GM23338 (cell line): ENCODE measurements around the gene UVRAG. TPM values are rescaled to one million over a fixed set of nuclear protein-coding genes. Genes with fewer than 3 reads are reported as not detected.

ENCODE experiments used
- ATAC-seq: fragments of 200-7000 bp; cut with Tn5 transposase; 3 replicates; pipeline ENCODE4 v1.9.1; 2020
- DNase-seq: peaks from one replicate; pipeline ENCODE4 v3.0.0-alpha.2; 2015; ENCODE audit warnings: low spot score
- H2AFZ ChIP-seq: fragments of 200-600 bp; sonication (generic); 2 replicates; pipeline ENCODE4 v1.8.0; 2016; ENCODE audit warnings: antibody characterized with exemption, mild to moderate bottlenecking, moderate library complexity
- H3F3A ChIP-seq: fragments of 200-600 bp; sonication (generic); replicated peaks from 2 replicates; pipeline ENCODE4 v1.8.0; 2017; ENCODE audit warnings: antibody characterized with exemption, mixed run types, low read depth
- H3K27ac ChIP-seq: fragments of 200-600 bp; sonication (generic); 2 replicates; pipeline ENCODE4 v1.6.1; 2016; ENCODE audit warnings: low read depth
- H3K27me3 ChIP-seq: fragments of 200-600 bp; sonication (generic); 2 replicates; pipeline ENCODE4 v1.8.0; 2016; ENCODE audit warnings: mild to moderate bottlenecking, mixed run types, moderate library complexity; ENCODE audit not compliant: insufficient read depth
- H3K36me3 ChIP-seq: fragments of 200-600 bp; sonication (generic); 2 replicates; pipeline ENCODE4 v1.8.0; 2016; ENCODE audit warnings: mild to moderate bottlenecking; ENCODE audit not compliant: insufficient read depth
- H3K4me1 ChIP-seq: fragments of 200-600 bp; sonication (generic); 2 replicates; pipeline ENCODE4 v1.8.0; 2016; ENCODE audit warnings: mild to moderate bottlenecking, moderate library complexity; ENCODE audit not compliant: insufficient read depth
- H3K4me2 ChIP-seq: fragments of 200-600 bp; sonication (generic); 2 replicates; pipeline ENCODE4 v1.7.1; 2017; ENCODE audit warnings: mixed run types
- H3K4me3 ChIP-seq: fragments of 200-600 bp; sonication (generic); 2 replicates; pipeline ENCODE4 v1.6.1; 2016; ENCODE audit warnings: mixed run types
- H3K79me2 ChIP-seq: fragments of 200-600 bp; sonication (generic); replicated peaks from 2 replicates; pipeline ENCODE4 v1.8.0; 2017; ENCODE audit warnings: mild to moderate bottlenecking; ENCODE audit not compliant: insufficient read depth
- H3K9me2 ChIP-seq: fragments of 200-600 bp; sonication (generic); 2 replicates; pipeline ENCODE4 v1.8.0; 2017; ENCODE audit not compliant: insufficient read depth
- H4K20me1 ChIP-seq: fragments of 200-600 bp; sonication (generic); replicated peaks from 2 replicates; pipeline ENCODE4 v1.8.0; 2017; ENCODE audit warnings: mild to moderate bottlenecking; ENCODE audit not compliant: insufficient read depth
- H3K27ac Mint-ChIP-seq: 2 replicates; pipeline ENCODE4 v1.8.0; 2020; ENCODE audit warnings: inconsistent platforms, mild to moderate bottlenecking, moderate library complexity, mixed read lengths
- H3K27me3 Mint-ChIP-seq: 3 replicates; pipeline ENCODE4 v1.8.0; 2022; ENCODE audit warnings: low read depth, mild to moderate bottlenecking, moderate library complexity, mixed read lengths, inconsistent platforms; ENCODE audit not compliant: insufficient read depth, poor library complexity
- H3K36me3 Mint-ChIP-seq: 3 replicates; pipeline ENCODE4 v1.8.0; 2021; ENCODE audit warnings: low read depth, mild to moderate bottlenecking, inconsistent platforms, moderate library complexity, mixed read lengths
- H3K4me1 Mint-ChIP-seq: 3 replicates; pipeline ENCODE4 v1.8.0; 2020; ENCODE audit warnings: mild to moderate bottlenecking, inconsistent platforms, mixed read lengths
- H3K4me3 Mint-ChIP-seq: 3 replicates; pipeline ENCODE4 v1.8.0; 2021; ENCODE audit warnings: moderate library complexity, mild to moderate bottlenecking, inconsistent platforms, mixed read lengths
- H3K9me3 Mint-ChIP-seq: 3 replicates; pipeline ENCODE4 v1.8.0; 2020; ENCODE audit warnings: moderate library complexity, mild to moderate bottlenecking, inconsistent platforms, mixed read lengths
- CREB1 ChIP-seq: fragments of 250-450 bp; sonication (Bioruptor Pico); IDR thresholded peaks from 2 replicates; pipeline ENCODE4 v1.5.0; 2020; ENCODE audit warnings: low read depth, mild to moderate bottlenecking, moderate library complexity
- EZH2phosphoT487 ChIP-seq: fragments of 200-600 bp; sonication (generic); IDR thresholded peaks from one replicate; pipeline ENCODE4 v1.8.1; 2018; ENCODE audit warnings: antibody characterized with exemption; ENCODE audit not compliant: unreplicated experiment
- JUNB ChIP-seq: IDR thresholded peaks from one replicate; pipeline ENCODE4 v1.6.1; 2016; ENCODE audit warnings: antibody characterized with exemption; ENCODE audit not compliant: unreplicated experiment
- NANOG ChIP-seq: IDR thresholded peaks from 2 replicates; pipeline ENCODE4 v1.6.1; 2016; ENCODE audit warnings: antibody characterized with exemption, borderline replicate concordance
- POLR2AphosphoS5 ChIP-seq: IDR thresholded peaks from 2 replicates; pipeline ENCODE4 v1.6.1; 2016; ENCODE audit warnings: antibody characterized with exemption, low read depth
- ZNF114 ChIP-seq: fragments of 250-450 bp; sonication (Bioruptor Pico); IDR thresholded peaks from 2 replicates; pipeline ENCODE4 v1.5.0; 2020; ENCODE audit warnings: mild to moderate bottlenecking, moderate library complexity
- ZNF331 ChIP-seq: fragments of 250-450 bp; sonication (Bioruptor Pico); IDR thresholded peaks from 2 replicates; pipeline ENCODE4 v1.5.0; 2020; ENCODE audit warnings: low read depth, mild to moderate bottlenecking, moderate library complexity
- polyA plus RNA-seq: library from polyadenylated mRNA; unstranded; fragments of >200 nt; fragmentation: Nextera tagmentation; extraction: Ambion mirVana; gene quantifications from 2 replicates; pipeline ENCODE4 v1.2.1, GENCODE V29; 2016
- total RNA-seq: library from RNA; depleted of rRNA; stranded (reverse); fragments of >200 nt; shearing (Covaris generic); gene quantifications from 2 replicates; pipeline ENCODE4 v1.2.3, GENCODE V29; 2014
- TF ChIP-seq, protein P1 (sequence below): IDR thresholded peaks from 2 replicates; pipeline ENCODE4 v1.6.1; 2016; ENCODE audit warnings: antibody characterized with exemption
- TF ChIP-seq, protein P2 (sequence below), 2 experiments: fragments of 200-600 bp in 1 of 2; sonication (generic) in 1 of 2; conservative IDR thresholded peaks; 2 replicates each; pipeline versions ENCODE4 v1.5.1 to v1.6.1; 2016 to 2017; ENCODE audit warnings: antibody characterized with exemption in 2 of 2, low read depth in 2 of 2, mild to moderate bottlenecking in 2 of 2, moderate library complexity in 1 of 2

The UVRAG gene
- total and polyA plus RNA-seq, 2 experiments from 2014 or later = 15.3 to 17.4 TPM

DNA sequence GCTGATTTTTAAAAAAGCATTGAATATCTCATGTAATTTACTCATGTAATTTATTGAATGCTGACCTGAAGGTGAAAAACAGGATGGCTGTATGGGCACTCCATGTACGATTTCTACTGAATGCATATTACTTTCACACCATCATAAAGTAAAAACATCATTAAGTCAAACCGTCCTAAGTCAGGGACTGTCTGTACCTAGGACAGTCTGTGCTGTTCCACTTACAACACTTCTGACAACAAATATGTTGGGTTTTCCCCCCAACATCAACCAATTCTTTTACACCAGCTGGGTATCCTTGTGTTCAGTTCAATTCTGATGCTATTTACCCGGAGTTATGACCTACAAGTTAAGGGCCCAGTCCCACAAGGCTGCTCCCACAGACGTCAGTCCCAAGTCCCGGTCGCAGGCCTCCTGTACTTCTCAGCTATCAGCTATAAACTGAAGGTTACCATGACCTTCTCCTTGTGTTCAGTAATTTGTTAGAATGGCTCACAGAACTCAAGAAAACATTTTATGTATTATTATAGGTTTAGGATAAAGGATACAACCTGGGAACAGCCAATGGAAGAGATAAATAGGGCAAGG, 17.0 kb downstream of the UVRAG start (continued):
- TF ChIP-seq CREB1 (CRISPR knock-in tag) = no peak
- TF ChIP-seq POLR2AphosphoS5 = no peak
- TF ChIP-seq NANOG = no peak
- TF ChIP-seq ZNF114 = no peak
- TF ChIP-seq, protein P1, sequence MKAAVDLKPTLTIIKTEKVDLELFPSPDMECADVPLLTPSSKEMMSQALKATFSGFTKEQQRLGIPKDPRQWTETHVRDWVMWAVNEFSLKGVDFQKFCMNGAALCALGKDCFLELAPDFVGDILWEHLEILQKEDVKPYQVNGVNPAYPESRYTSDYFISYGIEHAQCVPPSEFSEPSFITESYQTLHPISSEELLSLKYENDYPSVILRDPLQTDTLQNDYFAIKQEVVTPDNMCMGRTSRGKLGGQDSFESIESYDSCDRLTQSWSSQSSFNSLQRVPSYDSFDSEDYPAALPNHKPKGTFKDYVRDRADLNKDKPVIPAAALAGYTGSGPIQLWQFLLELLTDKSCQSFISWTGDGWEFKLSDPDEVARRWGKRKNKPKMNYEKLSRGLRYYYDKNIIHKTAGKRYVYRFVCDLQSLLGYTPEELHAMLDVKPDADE = no peak
- TF ChIP-seq EZH2phosphoT487 = no peak
- no peak for TF ChIP-seq ZNF331
- no peak for TF ChIP-seq JUNB

DNA sequence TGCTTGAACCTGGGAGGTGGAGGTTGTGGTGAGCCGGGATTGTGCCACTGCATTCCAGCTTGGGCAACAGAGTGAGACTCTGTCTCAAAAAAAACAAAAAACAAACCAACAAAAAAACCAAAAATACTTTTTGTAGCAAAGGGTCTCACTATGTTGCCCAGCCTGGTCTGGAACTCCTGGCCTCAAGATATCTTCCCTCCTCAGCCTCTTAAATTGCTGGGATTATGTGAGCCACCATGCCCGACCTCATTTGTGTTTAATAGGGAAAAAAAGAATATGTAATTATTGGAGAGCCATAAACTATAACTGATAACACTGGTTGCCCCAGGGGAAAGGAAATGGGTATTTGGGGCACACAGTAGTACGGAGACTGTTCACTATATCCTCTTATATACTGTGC, 19.7 kb downstream of the UVRAG start:
- Histone ChIP-seq H2AFZ (no peak overlapping the region), H3K4me1 (peaks cover 4% of the 10 kb centered on the region; the same call in 1 of the 2 replicates), H3K4me2 (no peak overlapping the region), H3K79me2 (peaks cover 32% of the 10 kb centered on the region), H3K36me3 (0 out of 2 replicates have a peak, but pooled peaks cover 8% of the 10 kb centered on the region), H3K27me3 (no peaks in the 10 kb centered on the region), H3K27ac (no peak overlapping the region), H3F3A (no peaks in the 10 kb centered on the region), H4K20me1 (peaks cover 3% of the 10 kb centered on the region; the same call in 1 of the 2 replicates), H3K4me3 (no peak overlapping the region), H3K9me2 (no peaks in the 10 kb centered on the region)
- peaks cover 5% of the 10 kb centered on the region; the same call in 2 of the 3 replicates for H3K9me3 Mint-ChIP-seq
- no peak overlapping the region for H3K4me3 Mint-ChIP-seq
- peaks cover 2% of the 10 kb centered on the region for H3K27me3 Mint-ChIP-seq
- peaks cover 9% of the 10 kb centered on the region; the same call in 1 of the 3 replicates for H3K36me3 Mint-ChIP-seq
- H3K4me1 Mint-ChIP-seq = peaks cover 3% of the 10 kb centered on the region; the same call in 2 of the 3 replicates
- no peak for TF ChIP-seq ZNF114
- TF ChIP-seq CREB1 (CRISPR knock-in tag) = no peak
- TF ChIP-seq JUNB = no peak
- TF ChIP-seq, protein P2, sequence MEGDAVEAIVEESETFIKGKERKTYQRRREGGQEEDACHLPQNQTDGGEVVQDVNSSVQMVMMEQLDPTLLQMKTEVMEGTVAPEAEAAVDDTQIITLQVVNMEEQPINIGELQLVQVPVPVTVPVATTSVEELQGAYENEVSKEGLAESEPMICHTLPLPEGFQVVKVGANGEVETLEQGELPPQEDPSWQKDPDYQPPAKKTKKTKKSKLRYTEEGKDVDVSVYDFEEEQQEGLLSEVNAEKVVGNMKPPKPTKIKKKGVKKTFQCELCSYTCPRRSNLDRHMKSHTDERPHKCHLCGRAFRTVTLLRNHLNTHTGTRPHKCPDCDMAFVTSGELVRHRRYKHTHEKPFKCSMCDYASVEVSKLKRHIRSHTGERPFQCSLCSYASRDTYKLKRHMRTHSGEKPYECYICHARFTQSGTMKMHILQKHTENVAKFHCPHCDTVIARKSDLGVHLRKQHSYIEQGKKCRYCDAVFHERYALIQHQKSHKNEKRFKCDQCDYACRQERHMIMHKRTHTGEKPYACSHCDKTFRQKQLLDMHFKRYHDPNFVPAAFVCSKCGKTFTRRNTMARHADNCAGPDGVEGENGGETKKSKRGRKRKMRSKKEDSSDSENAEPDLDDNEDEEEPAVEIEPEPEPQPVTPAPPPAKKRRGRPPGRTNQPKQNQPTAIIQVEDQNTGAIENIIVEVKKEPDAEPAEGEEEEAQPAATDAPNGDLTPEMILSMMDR (conservative IDR thresholded peaks at IDR 0.05; ENCODE audit: low read depth in 2 of 2) = no peak
- TF ChIP-seq, protein P1 = no peak
- no peak for DNase-seq
- ATAC-seq = no peak
- no peak overlapping the region for H3K27ac Mint-ChIP-seq
